Psoas muscle (tissue), 8 donors: ENCODE data around the gene KRT72. TPM values are rescaled to one million over a fixed set of nuclear protein-coding genes. Genes with fewer than 3 reads are reported as not detected.

Source experiments
- ATAC-seq, 4 donors: fragments of 200-7000 bp; cut with Tn5 transposase; one replicate each; pipeline ENCODE4 v1.9.1; 2020; ENCODE audit warnings: moderate library complexity in 3 of 4, mild to moderate bottlenecking in 2 of 4
- DNase-seq, 2 donors: peaks; one replicate each; pipeline ENCODE4 v3.0.0-alpha.2; 2020
- H3K27ac ChIP-seq: fragments of 200-600 bp; one replicate; pipeline ENCODE4 v1.8.0; 2022
- H3K27me3 ChIP-seq, 3 donors: fragments of 200-600 bp in 1 of 3; one replicate each; pipeline versions ENCODE4 v1.6.1 to v1.8.0; 2013 to 2022; ENCODE audit warnings: low read length in 2 of 3, mild to moderate bottlenecking in 2 of 3, moderate library complexity in 1 of 3; ENCODE audit not compliant: insufficient read depth in 3 of 3
- H3K36me3 ChIP-seq, 2 donors: fragments of 200-600 bp in 1 of 2; one replicate each; pipeline versions ENCODE4 v1.6.1 to v1.8.0; 2013 to 2022; ENCODE audit warnings: low read depth in 1 of 2, mild to moderate bottlenecking in 1 of 2, moderate library complexity in 1 of 2; ENCODE audit not compliant: insufficient read depth in 1 of 2
- H3K4me1 ChIP-seq: fragments of 200-600 bp; one replicate; pipeline ENCODE4 v1.8.0; 2022
- H3K4me3 ChIP-seq: fragments of 200-600 bp; one replicate; pipeline ENCODE4 v1.8.0; 2022; ENCODE audit warnings: mild to moderate bottlenecking
- H3K9me3 ChIP-seq: fragments of 200-600 bp; one replicate; pipeline ENCODE4 v1.8.0; 2022
- WGBS, 3 donors: extraction: QIAGEN DNeasy Blood & Tissue Kit; methylation state at CpG; one replicate each; pipeline versions ENCODE4 v1.1.6 to v1.1.7; 2013; 5-methylcytosine and 5-hydroxymethylcytosine counted together
- intact Hi-C, 2 donors: fragments of 100-400 bp; cut with DNase I; formaldehyde crosslinking; loops; one replicate each; pipeline versions ENCODE4 v1.11.0 to v1.14.2; 2022
- polyA plus RNA-seq, 3 donors: library from polyadenylated mRNA; stranded (reverse); fragments of 200-250 nt; gene quantifications; one replicate each; pipeline ENCODE4 v1.2.3, GENCODE V29; 2013
- total RNA-seq, 4 donors: library from RNA; stranded (reverse); fragmentation: NEBNext Ultra II Directional in 2 of 4; extraction: Animal tissue kit (Norgen Biotek cat#: 25700) in 2 of 4; gene quantifications; one replicate each; pipeline versions ENCODE4 v1.2.1 to v1.2.4, GENCODE V29; 2021 to 2023
- TF ChIP-seq, protein P1 (sequence below): fragments of 200-600 bp; IDR thresholded peaks from one replicate; pipeline ENCODE4 v1.8.0; 2022; ENCODE audit warnings: antibody characterized with exemption
- donor health status: healthy with polysubstance abuse.
- donor health status: DM: no; HTN: no; CAD: no; lungs with moderate emphysema.
- donor health status: Bipolar disorder and iron deficiency.
- donor health status: healthy.
- donor health status: DM: yes; HTN: yes; CAD: no.
- donor health status: DM: no; HTN: no; CAD: no.
- donor health status: DM: no; HTN: no; CAD: no.
- donor health status: DM: yes; HTN: yes; CAD: no.

The KRT72 gene
- total and polyA plus RNA-seq, 7 donors = not detected

GRCh38 chr12:52647601-52648000 lies 46.3 kb upstream of the KRT72 start:
- ATAC-seq (no peak), DNase-seq (no peak)
- Histone ChIP-seq H3K4me3 (no peak overlapping the region), H3K27ac (no peak overlapping the region), H3K4me1 (no peaks in the 10 kb centered on the region), H3K36me3 (no peaks in the 10 kb centered on the region), H3K27me3 (peaks cover 0 to 10% (median 4%) of the 10 kb centered on the region in 3 donors), H3K9me3 (no peaks in the 10 kb centered on the region)
- TF ChIP-seq, protein P1, sequence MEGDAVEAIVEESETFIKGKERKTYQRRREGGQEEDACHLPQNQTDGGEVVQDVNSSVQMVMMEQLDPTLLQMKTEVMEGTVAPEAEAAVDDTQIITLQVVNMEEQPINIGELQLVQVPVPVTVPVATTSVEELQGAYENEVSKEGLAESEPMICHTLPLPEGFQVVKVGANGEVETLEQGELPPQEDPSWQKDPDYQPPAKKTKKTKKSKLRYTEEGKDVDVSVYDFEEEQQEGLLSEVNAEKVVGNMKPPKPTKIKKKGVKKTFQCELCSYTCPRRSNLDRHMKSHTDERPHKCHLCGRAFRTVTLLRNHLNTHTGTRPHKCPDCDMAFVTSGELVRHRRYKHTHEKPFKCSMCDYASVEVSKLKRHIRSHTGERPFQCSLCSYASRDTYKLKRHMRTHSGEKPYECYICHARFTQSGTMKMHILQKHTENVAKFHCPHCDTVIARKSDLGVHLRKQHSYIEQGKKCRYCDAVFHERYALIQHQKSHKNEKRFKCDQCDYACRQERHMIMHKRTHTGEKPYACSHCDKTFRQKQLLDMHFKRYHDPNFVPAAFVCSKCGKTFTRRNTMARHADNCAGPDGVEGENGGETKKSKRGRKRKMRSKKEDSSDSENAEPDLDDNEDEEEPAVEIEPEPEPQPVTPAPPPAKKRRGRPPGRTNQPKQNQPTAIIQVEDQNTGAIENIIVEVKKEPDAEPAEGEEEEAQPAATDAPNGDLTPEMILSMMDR = no peak
- intact Hi-C loops = no loop called here
- WGBS, 3 donors = 91 to 93% (median 93%) methylated on average over 9 of the region's 9 CpGs

DNA sequence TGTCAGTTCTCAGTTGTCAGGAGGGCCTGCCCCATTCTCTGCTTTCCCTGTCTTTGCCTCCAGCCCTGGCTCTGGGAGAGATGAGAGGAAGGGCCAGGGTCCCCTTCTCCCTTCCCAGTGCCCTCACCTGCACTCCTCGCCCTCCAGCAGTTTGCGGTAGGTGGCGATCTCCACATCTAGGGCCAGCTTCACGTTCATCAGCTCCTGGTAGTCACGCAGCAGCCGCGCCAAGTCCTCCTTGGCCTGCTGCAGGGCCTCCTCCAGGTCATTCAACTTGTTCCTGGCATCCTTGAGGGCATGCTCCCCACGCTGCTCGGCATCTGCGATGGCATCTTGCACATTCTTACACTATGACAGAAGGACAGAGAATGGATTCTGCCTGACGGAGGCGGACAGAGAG lies 45.4 kb upstream of the KRT72 start:
- WGBS, 3 donors = 81 to 84% (median 82%) methylated on average over 12 of the region's 12 CpGs
- Histone ChIP-seq H3K4me1 (no peaks in the 10 kb centered on the region), H3K9me3 (no peaks in the 10 kb centered on the region), H3K27me3 (peaks cover 0 to 10% (median 8%) of the 10 kb centered on the region in 3 donors), H3K36me3 (no peaks in the 10 kb centered on the region), H3K4me3 (no peak overlapping the region), H3K27ac (no peak overlapping the region)
- intact Hi-C loops = no loop called here
- DNase-seq = no peak
- TF ChIP-seq, protein P1 = no peak
- ATAC-seq = no peak

DNA sequence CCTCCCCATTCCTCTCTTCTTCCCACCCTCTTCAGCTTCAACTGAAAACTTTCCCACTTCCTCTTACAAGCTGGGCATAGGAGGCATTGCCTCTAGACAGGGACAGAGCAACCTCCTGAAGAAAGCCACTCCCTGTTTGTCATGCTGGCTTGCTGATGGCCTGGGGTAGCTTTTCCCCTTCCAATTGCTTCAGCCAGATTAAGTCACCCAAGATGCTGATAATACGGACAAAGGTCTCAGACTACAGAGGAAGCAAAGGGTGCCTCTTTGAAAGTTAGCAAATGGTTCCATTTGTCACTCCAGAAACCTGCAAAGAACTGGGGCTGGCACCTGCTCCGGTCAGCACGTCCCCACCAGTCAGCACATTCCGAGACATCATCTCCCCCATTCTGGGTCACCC lies 44.7 kb upstream of the KRT72 start:
- Histone ChIP-seq H3K27ac (no peak overlapping the region), H3K27me3 (peaks cover 0 to 10% (median 8%) of the 10 kb centered on the region in 3 donors), H3K9me3 (no peaks in the 10 kb centered on the region), H3K4me1 (no peaks in the 10 kb centered on the region), H3K36me3 (no peaks in the 10 kb centered on the region), H3K4me3 (no peak overlapping the region)
- ATAC-seq = no peak
- TF ChIP-seq, protein P1 = no peak
- 50 to 69% (median 56%) methylated on average over 4 of the region's 4 CpGs for WGBS, 3 donors
- no peak for DNase-seq
- intact Hi-C loops = no loop called here

DNA sequence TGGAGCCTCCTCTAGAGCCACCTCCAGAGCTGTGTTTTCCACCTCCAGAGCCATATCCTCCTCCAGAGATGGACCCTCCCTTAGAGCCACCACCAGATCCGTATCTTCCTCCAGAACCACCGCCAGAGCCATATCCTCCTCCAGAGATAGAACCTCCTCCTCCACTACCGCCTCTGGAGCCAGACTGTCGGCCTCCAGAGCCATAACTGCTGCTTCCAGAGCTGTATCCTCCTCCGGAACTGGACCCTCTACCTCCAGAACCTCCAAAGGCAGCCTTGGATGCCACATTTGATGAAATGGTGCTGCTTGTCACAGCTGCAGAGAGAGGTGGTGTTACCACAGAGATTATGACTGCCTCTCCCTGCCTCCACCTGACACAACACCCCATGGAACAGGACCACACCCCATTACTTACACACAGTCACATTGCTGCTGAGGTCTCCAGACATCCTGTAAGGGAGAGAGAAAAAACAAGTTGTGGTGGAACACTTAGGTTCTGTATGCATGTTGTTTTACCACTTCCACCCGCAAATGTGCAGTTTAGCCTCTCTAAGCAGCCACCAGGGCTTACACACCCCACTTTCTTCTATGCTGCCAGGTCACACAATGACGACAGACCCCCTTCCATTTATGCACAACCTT lies 44.0 kb upstream of the KRT72 start:
- TF ChIP-seq, protein P1 = no peak
- Histone ChIP-seq H3K4me1 (no peaks in the 10 kb centered on the region), H3K4me3 (no peak overlapping the region), H3K27ac (no peak overlapping the region), H3K27me3 (peaks cover 0 to 10% (median 5%) of the 10 kb centered on the region in 3 donors), H3K9me3 (no peaks in the 10 kb centered on the region), H3K36me3 (no peaks in the 10 kb centered on the region)
- ATAC-seq (no peak), DNase-seq (no peak)
- WGBS, 3 donors = 74 to 78% (median 76%) methylated on average over 7 of the region's 7 CpGs
- intact Hi-C loops = no loop called here

- no peak for ATAC-seq
- Histone ChIP-seq H3K36me3 (no peaks in the 10 kb centered on the region), H3K27me3 (peaks cover 0 to 10% (median 10%) of the 10 kb centered on the region in 3 donors), H3K4me3 (no peak overlapping the region), H3K9me3 (no peaks in the 10 kb centered on the region), H3K4me1 (no peaks in the 10 kb centered on the region), H3K27ac (no peak overlapping the region)
- intact Hi-C loops = no loop called here
- WGBS, 3 donors = 81 to 88% (median 82%) methylated on average over 6 of the region's 6 CpGs
- TF ChIP-seq, protein P1 = no peak
- DNase-seq = no peak
Observed at GRCh38 chr12:52644078-52644415, 42.8 kb upstream of the KRT72 start.
